ENCODE data around the gene UBA52.
"Not testable (repeated sequence)": the region's sequence is repeated elsewhere in the genome, so short reads cannot be mapped to it uniquely, and the experiment has no call there.

Gene UBA52

GRCh38 chr19:18557411-18558201 is 14.1 kb upstream of the UBA52 start, which contains the start of gene KXD1:
Gene KXD1 (plus strand): TSS chr19:18557870. CDS start chr19:18562057, 4,187 bp downstream.
- DNase-seq = peak; percentile 95

DNA sequence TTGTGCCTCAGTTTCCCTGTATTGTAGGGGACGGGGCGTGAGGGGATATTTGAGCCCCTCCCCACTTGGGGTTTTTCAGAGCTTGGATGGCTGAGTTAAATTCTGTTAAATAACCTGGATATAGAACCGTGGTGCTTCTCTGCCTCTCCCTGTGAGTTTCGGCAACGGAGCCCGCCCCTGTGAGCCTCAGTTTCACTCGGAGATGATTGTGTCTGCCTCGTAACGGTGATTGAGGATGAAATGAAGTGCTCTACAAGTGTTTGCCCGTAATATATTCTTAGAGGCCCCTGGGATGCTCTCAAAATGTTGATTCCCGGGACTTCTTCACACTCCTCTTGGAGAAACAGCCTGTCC is 13.5 kb upstream of the UBA52 start:
- no peak for DNase-seq

DNA sequence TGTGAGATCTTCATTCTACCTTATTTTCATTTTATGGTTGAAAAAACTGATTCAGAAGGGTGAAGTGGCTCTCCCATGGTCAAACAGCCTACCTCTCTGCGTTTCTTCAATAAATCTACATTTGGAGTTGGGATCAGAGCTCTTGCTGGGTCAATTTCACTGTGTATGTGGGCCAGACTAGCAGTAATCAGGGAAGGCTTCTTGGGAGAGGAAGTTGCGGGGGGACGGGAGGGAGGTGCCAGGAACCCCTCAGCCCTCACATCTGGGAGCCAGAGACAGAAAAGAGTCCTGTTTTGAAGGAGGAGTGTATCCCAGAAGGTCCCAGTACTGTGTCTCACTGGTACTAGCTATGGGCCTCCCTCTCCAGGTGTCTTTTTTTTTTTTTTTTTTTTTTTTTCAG is 13.1 kb upstream of the UBA52 start:
- no peak for DNase-seq

DNA sequence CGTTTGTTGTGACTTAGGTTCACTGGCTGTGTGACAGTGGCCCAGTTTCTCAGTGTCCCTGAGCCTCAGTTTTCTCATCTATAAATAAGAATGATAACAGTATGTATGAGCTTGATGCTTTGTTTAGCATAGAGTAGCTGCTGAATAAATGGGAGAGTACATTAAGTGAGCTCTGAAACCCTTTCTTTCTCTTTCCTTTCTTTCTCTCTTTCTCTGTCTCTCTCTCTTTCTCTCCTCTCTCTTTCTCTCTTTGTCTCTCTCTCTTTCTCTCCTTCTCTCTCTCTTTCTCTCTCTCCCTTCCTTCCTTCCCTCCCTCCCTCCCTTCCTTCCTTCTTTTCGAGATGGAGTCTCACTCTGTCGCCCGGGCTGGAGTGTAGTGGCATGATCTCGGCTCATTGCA is 12.0 kb upstream of the UBA52 start:
- no peak for DNase-seq

DNA sequence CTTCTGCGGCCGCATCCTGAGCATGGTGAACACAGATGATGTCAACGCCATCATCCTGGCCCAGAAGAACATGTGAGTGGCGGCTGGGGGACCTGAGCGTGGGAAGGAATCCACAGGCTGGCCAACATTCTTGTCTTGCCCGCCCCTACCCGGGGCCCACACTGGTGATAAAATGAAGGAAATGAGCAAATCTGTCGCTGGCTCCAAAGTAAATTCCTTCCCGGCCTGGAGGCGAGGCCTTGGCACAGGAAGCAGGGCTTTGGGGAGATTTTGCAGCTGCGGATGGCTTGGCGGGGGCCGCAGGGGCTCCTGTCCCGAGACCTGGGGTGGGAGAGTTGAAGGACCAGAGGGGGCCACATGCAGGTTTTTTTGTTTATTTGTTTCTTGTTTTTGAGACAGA is 9.6 kb upstream of the UBA52 start:
- DNase-seq = no peak

DNA sequence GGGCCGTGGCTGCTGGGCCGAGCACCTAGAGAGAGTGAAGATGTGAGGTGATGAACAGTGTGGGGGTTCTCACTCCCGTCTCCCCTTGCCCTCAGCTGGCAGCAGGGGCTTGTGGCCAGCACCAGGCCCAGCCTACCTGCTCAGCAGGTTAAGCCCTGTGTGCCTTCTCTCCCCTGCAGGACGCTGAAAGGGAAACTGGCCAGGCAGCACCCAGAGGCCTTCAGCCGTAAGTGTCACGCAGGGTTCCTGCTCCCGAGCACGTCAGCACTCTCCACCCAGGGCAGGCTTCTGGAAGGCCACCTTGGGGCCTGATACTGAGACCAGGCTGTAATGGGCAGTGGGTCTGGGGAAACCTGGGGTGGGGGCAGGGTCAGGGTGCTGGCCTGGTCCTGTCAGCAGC is 4.7 kb upstream of the UBA52 start:
- no peak for DNase-seq

DNA sequence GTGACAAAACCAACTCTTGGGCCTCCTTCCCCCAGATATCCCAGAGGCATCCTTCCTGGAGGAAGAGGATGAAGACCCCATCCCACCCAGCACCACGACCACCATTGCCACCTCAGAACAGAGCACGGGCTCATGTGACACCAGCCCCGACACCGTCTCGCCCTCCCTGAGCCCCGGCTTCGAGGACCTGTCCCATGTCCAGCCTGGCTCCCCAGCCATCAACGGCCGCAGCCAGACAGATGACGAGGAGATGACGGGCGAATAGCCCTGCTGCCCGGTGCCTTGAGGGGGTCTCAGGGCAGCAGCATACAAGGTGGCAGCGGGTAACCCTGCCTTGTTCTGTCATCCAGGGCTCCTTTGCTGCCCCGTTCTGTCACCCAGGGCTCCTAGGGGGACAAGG is 3.3 kb upstream of the UBA52 start:
- DNase-seq = no peak

- no peak for DNase-seq
Measured at GRCh38 chr19:18574691-18575291, 3.1 kb downstream of the UBA52 start.

GRCh38 chr19:18576383-18576782 is 4.7 kb downstream of the UBA52 start:
- no peak for DNase-seq

DNA sequence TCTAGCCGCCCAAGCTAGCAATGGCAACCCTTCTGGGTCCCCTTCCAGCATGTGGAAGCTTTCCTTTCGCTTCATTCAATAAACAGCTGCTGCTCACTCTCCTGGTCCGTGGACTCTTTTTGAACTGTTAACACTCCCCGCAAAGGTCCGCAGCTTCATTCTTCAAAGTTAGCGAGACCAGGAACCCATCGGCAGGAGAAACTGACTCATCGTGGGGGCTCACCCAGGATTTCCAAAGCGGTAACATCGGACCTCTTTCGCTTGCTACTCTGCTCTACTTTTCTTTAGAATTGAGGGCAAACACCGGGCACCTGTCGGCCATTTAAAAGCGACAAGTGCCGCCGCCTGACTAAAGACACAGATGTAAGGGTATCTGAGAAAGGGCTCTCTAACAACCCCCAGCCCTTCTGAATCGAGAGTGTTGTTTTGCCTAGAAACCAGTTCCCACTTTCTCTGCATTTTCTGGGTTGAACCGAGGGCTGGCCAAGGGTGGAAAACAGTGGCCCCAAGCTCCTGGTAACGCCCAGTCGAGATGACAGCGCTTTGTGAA is 5.8 kb downstream of the UBA52 start:
- DNase-seq = no peak

GRCh38 chr19:18580311-18580710 is 8.7 kb downstream of the UBA52 start:
- no peak for DNase-seq

GRCh38 chr19:18586306-18586705 is 14.6 kb downstream of the UBA52 start:
- DNase-seq = no peak

DNA sequence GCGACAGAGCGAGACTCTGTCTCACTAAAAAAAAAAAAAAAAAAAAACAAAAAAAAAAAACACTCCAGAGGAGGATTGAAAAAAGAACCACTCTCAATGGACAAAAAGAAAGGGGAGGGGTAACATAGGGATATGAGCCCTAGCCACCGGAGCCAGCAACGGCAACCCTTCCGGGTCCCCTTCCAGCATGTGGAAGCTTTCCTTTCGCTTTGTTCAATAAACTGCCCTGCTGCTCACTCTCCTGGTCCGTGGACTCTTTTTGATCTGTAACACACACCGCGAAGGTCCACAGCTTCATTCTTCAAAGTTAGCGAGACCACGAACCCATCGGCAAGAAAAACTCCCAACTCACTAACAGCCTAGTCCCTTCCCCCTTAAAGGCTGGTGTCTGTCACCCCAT is 15.9 kb downstream of the UBA52 start:
- no peak for DNase-seq

DNA sequence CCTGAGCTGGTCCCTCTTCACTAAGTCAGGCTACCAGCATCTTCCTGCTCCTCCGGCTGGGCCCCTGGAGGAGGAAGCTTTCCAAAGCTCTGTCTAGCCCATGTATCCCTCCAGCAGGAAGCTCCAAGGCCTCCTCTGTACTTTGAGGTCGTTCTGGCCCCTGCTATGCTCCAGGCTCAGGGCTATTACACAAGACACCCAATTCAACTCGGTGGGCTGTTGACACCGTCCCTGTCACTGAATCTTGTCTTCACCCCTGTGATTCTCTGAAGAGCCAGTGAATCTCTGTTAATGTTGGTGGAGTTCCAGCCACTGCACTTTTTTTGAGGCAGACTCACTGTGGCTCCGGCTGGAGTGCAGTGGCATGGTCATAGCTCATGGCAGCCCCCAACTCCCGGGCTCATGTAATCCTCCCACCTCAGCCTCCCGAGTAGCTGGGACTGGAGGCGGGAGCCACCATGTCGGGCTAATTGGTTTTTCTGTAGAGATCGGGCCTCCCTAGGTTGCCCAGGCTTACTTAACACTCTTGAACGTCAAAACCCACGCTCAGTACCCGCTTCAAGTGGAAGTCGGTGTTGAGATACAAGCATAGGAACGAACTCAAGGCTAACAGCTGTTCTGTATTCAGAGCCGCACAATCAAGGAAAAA is 16.4 kb downstream of the UBA52 start:
- DNase-seq = no peak

DNA sequence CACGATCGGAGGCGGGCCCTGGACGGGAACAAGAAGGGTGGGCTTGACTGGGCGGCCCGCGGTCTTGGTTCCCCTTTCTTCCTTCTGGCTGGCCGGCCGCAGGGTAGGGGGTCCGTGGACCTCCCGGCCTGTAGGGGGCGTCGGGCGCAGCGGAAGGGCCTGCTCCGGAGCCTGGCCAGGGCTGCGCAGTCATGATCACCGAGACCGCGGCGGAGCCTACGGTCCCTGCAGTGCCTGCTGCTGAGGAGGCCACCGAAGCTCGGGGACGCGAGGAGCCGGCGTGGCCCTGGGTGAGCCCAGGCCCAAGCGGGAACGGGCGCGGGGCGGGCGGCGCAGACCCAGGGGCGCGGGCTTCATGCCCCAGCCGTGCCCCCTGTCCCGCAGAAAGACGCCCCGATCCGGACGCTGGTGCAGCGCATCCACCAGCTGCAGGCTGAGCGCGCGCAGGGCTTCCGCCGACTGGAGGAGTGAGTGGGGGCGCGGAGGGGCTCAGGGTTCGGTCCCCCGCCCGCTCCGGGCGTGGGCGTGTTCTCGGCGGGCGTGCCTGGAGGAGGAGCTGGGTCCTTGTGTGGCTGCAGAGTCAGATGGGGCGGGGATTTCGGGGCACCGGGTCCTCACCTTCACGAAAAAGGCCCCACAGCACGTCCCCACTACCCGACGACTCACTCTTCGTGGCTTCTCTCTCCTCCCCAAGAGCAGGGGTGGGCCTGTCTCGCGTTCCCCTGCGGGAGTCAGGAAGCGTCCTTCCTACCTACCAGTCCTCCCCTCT is 17.1 kb downstream of the UBA52 start, which contains the start of gene REX1BD:
Gene REX1BD (plus strand): TSS at position 188 of the 769 bp plus-strand sequence. CDS start 4 bp downstream, at position 192.
- DNase-seq = peak; percentile 82

DNA sequence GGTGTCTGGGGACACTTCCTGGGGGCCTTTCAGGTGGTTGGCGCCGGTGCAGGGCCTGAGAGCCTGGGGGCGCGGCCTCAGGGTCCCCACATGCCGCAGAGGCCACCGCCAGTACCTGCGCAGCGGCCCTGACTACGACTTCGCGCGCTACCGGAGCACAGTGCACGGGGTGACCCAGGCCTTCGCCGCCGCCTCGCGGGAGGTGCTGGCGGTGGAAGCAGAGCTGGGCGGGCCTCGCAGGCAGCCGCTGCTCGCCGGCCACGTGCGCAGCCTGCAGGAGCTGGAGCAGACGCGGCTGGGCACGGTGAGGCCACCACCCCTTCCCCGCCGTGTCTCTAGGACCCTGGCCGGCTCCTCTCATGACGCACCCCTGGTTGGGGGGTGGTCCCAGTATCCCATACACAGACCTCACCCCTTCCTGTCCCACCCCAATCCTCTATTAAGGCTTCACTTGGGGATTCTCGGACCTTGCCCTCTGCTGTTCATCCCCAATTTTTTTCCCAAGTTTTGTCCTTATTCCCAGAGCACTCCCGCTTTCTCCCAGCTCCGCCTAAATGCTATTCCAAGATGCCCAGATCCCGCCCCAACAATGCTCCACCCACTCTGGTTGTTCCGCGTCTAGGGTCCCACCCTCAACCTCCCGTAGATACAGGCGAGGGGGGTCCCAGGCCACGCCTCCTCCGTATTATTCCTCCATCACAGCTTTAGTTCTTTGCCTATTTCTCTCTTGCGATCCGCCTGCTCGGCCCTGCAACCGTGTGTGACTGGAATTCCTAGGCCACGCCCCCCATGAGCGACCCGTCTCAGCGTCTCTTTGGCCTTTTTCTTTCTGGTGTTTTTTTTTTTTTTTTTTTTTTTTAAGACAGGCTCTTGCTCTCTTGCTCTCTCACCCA is 18.0 kb downstream of the UBA52 start:
- peak; percentile 64 for DNase-seq

- DNase-seq = no peak
Measured at GRCh38 chr19:18590273-18591272, 18.9 kb downstream of the UBA52 start.

- no peak for DNase-seq
Measured at GRCh38 chr19:18591735-18592385, 20.2 kb downstream of the UBA52 start.

DNA sequence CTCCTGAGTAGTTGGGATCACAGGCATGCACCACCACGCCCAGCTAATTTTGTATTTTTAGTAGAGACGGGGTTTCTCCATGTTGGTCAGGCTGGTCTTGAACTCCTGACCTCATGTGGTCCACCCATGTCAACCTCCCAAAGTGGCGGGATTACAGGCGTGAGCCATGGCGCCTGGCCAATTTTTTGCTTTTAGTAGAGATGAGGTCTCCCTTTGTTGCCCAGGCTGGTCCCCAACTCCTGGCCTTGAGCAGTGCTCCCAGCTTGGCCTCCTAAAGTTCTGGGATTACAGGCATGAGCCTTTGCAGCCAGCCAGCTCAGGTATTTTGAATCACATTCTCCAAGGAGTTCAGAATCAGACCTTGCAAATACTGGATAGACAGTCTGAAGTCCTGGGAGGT is 21.1 kb downstream of the UBA52 start:
- DNase-seq = not testable (repeated sequence)

Data from T-helper 9 cell (primary cell).